ENCODE measurements around the gene FAM170B. TPM values are rescaled to one million over a fixed set of nuclear protein-coding genes. Genes with fewer than 3 reads are reported as not detected.

FAM170B gene
- not detected in 2 replicates for total RNA-seq

DNA sequence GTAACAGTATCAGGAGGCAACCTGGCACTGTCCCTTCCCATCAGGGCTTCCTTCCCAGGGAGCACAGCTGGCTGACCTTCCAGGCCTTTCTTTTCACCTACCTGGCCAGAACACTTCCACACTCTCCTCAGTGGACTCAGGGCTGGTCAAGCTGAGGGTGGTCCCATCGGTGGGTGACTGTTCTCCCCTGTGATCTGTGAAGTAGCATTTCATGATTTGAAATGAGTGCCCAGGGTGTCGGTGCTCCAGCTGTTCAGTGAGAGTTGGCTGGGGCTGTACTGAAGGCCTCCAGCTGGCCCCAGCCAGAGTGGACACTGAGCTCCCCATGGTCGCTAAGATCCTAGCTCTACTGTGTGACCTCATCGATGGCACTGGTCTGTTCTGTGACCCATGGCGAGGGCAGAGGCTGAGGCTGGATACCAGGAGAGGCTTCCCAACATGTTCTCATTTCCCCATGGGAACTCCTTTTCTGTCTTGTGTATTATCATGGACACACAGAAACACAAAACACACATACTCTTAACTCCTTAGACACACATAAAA lies at the start of gene FAM170B:
Gene FAM170B (minus strand): TSS at position 316 of the 543 bp plus-strand sequence. CDS start 103 bp downstream, at position 213.

DNA sequence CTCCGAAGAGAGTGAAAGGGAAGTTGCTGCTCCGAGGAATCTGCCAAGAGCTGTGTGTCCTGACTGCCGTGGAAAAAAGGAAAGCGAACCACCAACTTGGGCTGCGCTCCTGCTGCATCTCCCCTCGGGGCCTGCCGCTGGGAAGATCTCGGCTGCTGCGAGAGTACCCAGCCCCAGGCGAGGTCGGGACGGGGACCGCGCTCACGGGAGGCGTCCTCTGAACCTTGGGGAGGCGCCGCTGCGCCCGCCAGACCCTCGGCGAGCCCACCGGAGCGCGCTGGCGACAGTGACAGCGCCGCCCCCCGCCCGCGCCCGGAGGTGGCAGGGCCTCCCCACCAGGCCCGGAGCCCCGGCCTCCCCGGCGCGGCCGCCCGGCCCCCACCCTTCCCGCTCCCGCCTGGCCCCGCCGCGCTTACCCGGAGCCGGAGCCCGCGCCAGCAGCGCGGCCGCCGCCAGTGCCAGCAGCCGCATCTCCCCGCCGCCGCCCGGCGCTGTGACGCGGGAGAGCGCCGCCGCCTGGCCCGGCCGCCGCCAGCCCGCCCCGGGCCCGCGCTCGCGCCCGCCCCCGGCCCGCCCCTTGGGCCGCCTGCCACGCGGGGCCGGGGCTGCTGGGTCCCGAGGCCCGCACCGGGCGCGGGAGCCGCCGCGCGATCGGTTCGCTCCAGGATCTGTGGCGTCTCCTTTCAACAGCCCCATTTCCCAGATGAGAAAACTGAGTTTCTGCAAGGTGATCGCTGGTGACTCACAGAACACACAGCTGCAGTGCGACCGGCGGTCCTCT lies 18.6 kb downstream of the FAM170B start, which contains the start of gene VSTM4:
Gene VSTM4 (minus strand): TSS at position 508 of the 781 bp plus-strand sequence. CDS start 37 bp downstream, at position 471.

Other genes starting within 250 kb of the FAM170B start
- not detected in 2 replicates for gene LRRC18, start 194.2 kb downstream of the FAM170B start, total RNA-seq
- 5.2 TPM in 2 replicates for gene VSTM4, start 18.5 kb downstream of the FAM170B start, total RNA-seq
- 0.37 and 0.53 TPM in 2 replicates for gene TMEM273, start 54.4 kb upstream of the FAM170B start, total RNA-seq
- not detected in 2 replicates for gene C10orf71, start 165.1 kb upstream of the FAM170B start, total RNA-seq

Data from aortic smooth muscle cell (primary cell).